ENCODE measurements around the gene CHCHD3.

Gene CHCHD3

GRCh38 chr7:132783824-132784223, 298.1 kb downstream of the CHCHD3 start:
- TF ChIP-seq CTCF (conservative IDR thresholded peaks at IDR 0.05; ENCODE audit: low read depth, low read length), result no peak
- H3K4me3 ChIP-seq (ENCODE audit: low read depth, low read length), result no peak overlapping the region
- DNase-seq (ENCODE audit: low read depth), result peak; percentile 78

GRCh38 chr7:132782777-132783640, 298.9 kb downstream of the CHCHD3 start:
- no peak overlapping the region for H3K4me3 ChIP-seq (ENCODE audit: low read depth, low read length)
- peak; percentile 65 for DNase-seq (ENCODE audit: low read depth)
- TF ChIP-seq CTCF (conservative IDR thresholded peaks at IDR 0.05; ENCODE audit: low read depth, low read length), result no peak

- H3K4me3 ChIP-seq (ENCODE audit: low read depth, low read length), result no peak overlapping the region
- DNase-seq (ENCODE audit: low read depth), result no peak
- TF ChIP-seq CTCF (conservative IDR thresholded peaks at IDR 0.05; ENCODE audit: low read depth, low read length), result no peak
These were observed 301.1 kb downstream of the CHCHD3 start for GRCh38 chr7:132780822-132781221.

- TF ChIP-seq CTCF (conservative IDR thresholded peaks at IDR 0.05; ENCODE audit: low read depth, low read length), result no peak
- no peak for DNase-seq (ENCODE audit: low read depth)
- H3K4me3 ChIP-seq (ENCODE audit: low read depth, low read length), result no peak overlapping the region
These were observed 302.7 kb downstream of the CHCHD3 start for GRCh38 chr7:132779164-132779563.

GRCh38 chr7:132778761-132779160, 303.1 kb downstream of the CHCHD3 start:
- no peak for TF ChIP-seq CTCF (conservative IDR thresholded peaks at IDR 0.05; ENCODE audit: low read depth, low read length)
- H3K4me3 ChIP-seq (ENCODE audit: low read depth, low read length), result no peak overlapping the region

GRCh38 chr7:132777956-132778355, 303.9 kb downstream of the CHCHD3 start:
- DNase-seq (ENCODE audit: low read depth), result no peak
- no peak for TF ChIP-seq CTCF (conservative IDR thresholded peaks at IDR 0.05; ENCODE audit: low read depth, low read length)
- no peak overlapping the region for H3K4me3 ChIP-seq (ENCODE audit: low read depth, low read length)

More at GRCh38 chr7:132778761-132779160, 303.1 kb downstream of the CHCHD3 start:
- DNase-seq (ENCODE audit: low read depth), result no peak

- no peak for TF ChIP-seq CTCF (conservative IDR thresholded peaks at IDR 0.05; ENCODE audit: low read depth, low read length)
- no peak for DNase-seq (ENCODE audit: low read depth)
- H3K4me3 ChIP-seq (ENCODE audit: low read depth, low read length), result no peak overlapping the region
These were observed 304.5 kb downstream of the CHCHD3 start for GRCh38 chr7:132777414-132777813.
